Fibroblast of mammary gland (primary cell): ENCODE measurements around the gene GPR149.

ENCODE experiments used
- DNase-seq: peaks from one replicate; pipeline ENCODE4 v3.0.0-alpha.2; 2010; ENCODE audit warnings: low read depth
- H3K4me3 ChIP-seq: 2 replicates; pipeline ENCODE4 v1.5.1; 2011; ENCODE audit warnings: low read depth, mild to moderate bottlenecking, low read length, moderate library complexity; ENCODE audit not compliant: control insufficient read depth
- CTCF ChIP-seq: conservative IDR thresholded peaks from 2 replicates; pipeline ENCODE4 v1.5.1; 2011; ENCODE audit warnings: low read depth, low read length, inconsistent platforms; ENCODE audit not compliant: control insufficient read depth, insufficient read depth

GPR149 gene

GRCh38 chr3:154323891-154324738 lies 105.9 kb downstream of the GPR149 start, which contains the start of gene DHX36:
TSS of gene DHX36 (minus strand) at chr3:154324487. CDS start at chr3:154324416, 71 bp downstream.
- peak; percentile 91 for DNase-seq
- no peak for TF ChIP-seq CTCF
- H3K4me3 ChIP-seq: peak within 1 kb of the TSS; percentile 96

- peak; percentile 23 for DNase-seq
- H3K4me3 ChIP-seq: no peak overlapping the region
- no peak for TF ChIP-seq CTCF
Observed at GRCh38 chr3:154316974-154317767, 112.8 kb downstream of the GPR149 start.

- no peak for DNase-seq
- no peak for TF ChIP-seq CTCF
- no peak overlapping the region for H3K4me3 ChIP-seq
Observed at GRCh38 chr3:154314152-154314551, 115.8 kb downstream of the GPR149 start.

GRCh38 chr3:154310840-154311239 lies 119.2 kb downstream of the GPR149 start:
- no peak for TF ChIP-seq CTCF

GRCh38 chr3:154307363-154307762 lies 122.6 kb downstream of the GPR149 start:
- H3K4me3 ChIP-seq: no peak overlapping the region
- no peak for DNase-seq
- no peak for TF ChIP-seq CTCF

More at GRCh38 chr3:154310840-154311239, 119.2 kb downstream of the GPR149 start:
- no peak overlapping the region for H3K4me3 ChIP-seq
- DNase-seq: peak; percentile 57

- TF ChIP-seq CTCF: no peak
- no peak overlapping the region for H3K4me3 ChIP-seq
- DNase-seq: no peak
Observed at GRCh38 chr3:154304936-154305335, 125.1 kb downstream of the GPR149 start.
